ENCODE results near the gene MXRA5. TPM values are rescaled to one million over a fixed set of nuclear protein-coding genes. Genes with fewer than 3 reads are reported as not detected.

Gene MXRA5
- total and polyA plus RNA-seq, 2 of the 13 experiments (the other 11 are each of a cell fraction or from before 2014, with no cell fraction given) = not detected

- H3K4me3 ChIP-seq (replicated peaks in 1 of 3; ENCODE audit: insufficient read depth in 1 of 3, low read depth in 2 of 3, low read length in 3 of 3) = no peak overlapping the region
- CTCF ChIA-PET (ENCODE audit: low intra/inter-chr PET ratio, low total read pairs) = no interaction called here
- no peak for FAIRE-seq
- no peaks in the 10 kb centered on the region for H4K20me1 ChIP-seq (ENCODE audit: insufficient read depth, low read length)
- 9% methylated on average over 1 of the region's 1 CpG for WGBS (ENCODE audit: low lambda C conversion rate)
- H3K79me2 ChIP-seq (ENCODE audit: insufficient read depth, low read length) = no peaks in the 10 kb centered on the region
- intact Hi-C loops (cut with micrococcal nuclease; ENCODE audit: unreplicated experiment) = no loop called here
- H2AFZ ChIP-seq (ENCODE audit: low read length) = no peak overlapping the region
- H3K9me3 ChIP-seq (ENCODE audit: low read length) = no peaks in the 10 kb centered on the region
- no TSS peak for BruUV-seq (replicated peaks)
- in situ Hi-C loops (cut with HindIII; ENCODE audit: extremely low pct_ligation_motif_present, low pct_unique_long_range_greater_than_20kb) = no loop called here
- H3K4me1 ChIP-seq (ENCODE audit: insufficient read depth, low read length) = no peaks in the 10 kb centered on the region
- no peak overlapping the region for H3K27ac ChIP-seq (ENCODE audit: extremely low read length, insufficient read depth, low read length)
- no peaks in the 10 kb centered on the region for H3K36me3 ChIP-seq (replicated peaks in 1 of 2; ENCODE audit: control insufficient read depth in 1 of 2, insufficient read depth in 2 of 2, low read length in 2 of 2)
- no peak for TF ChIP-seq ZNF770 (CRISPR knock-in tag; IDR thresholded peaks at IDR 0.05)
- no peak for TF ChIP-seq TOE1 (CRISPR knock-in tag; IDR thresholded peaks at IDR 0.05)
- TF ChIP-seq ZFP36L2 (CRISPR knock-in tag; IDR thresholded peaks at IDR 0.05) = no peak
- TF ChIP-seq KAT7 (CRISPR knock-in tag; IDR thresholded peaks at IDR 0.05; ENCODE audit: borderline replicate concordance) = no peak
- TF ChIP-seq CBFB (CRISPR knock-in tag; IDR thresholded peaks at IDR 0.05) = no peak
- TF ChIP-seq PRDM10 (CRISPR knock-in tag; IDR thresholded peaks at IDR 0.05; ENCODE audit: low read depth) = no peak
- no peak for TF ChIP-seq ZNF724P (CRISPR knock-in tag; IDR thresholded peaks at IDR 0.05; ENCODE audit: borderline replicate concordance)
- TF ChIP-seq NR2F2 (IDR thresholded peaks at IDR 0.05; ENCODE audit: borderline replicate concordance, low read depth) = no peak
- no peak for TF ChIP-seq ZNF224 (CRISPR knock-in tag; IDR thresholded peaks at IDR 0.05)
- TF ChIP-seq ZNF629 (CRISPR knock-in tag; conservative IDR thresholded peaks at IDR 0.05) = no peak
- no peak for TF ChIP-seq ZBTB7A (CRISPR knock-in tag; IDR thresholded peaks at IDR 0.05)
- TF ChIP-seq CREM (IDR thresholded peaks at IDR 0.05) = no peak
- no peak for TF ChIP-seq CREM (CRISPR knock-in tag; IDR thresholded peaks at IDR 0.05)
- TF ChIP-seq THAP8 (CRISPR knock-in tag; IDR thresholded peaks at IDR 0.05; ENCODE audit: borderline replicate concordance) = no peak
- TF ChIP-seq, protein P1, sequence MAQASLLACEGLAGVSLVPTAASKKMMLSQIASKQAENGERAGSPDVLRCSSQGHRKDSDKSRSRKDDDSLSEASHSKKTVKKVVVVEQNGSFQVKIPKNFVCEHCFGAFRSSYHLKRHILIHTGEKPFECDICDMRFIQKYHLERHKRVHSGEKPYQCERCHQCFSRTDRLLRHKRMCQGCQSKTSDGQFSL (CRISPR knock-in tag; IDR thresholded peaks at IDR 0.05) = no peak
- TF ChIP-seq, protein P2, sequence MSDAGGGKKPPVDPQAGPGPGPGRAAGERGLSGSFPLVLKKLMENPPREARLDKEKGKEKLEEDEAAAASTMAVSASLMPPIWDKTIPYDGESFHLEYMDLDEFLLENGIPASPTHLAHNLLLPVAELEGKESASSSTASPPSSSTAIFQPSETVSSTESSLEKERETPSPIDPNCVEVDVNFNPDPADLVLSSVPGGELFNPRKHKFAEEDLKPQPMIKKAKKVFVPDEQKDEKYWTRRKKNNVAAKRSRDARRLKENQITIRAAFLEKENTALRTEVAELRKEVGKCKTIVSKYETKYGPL (CRISPR knock-in tag; IDR thresholded peaks at IDR 0.05) = no peak
- TF ChIP-seq NR0B2 (CRISPR knock-in tag; IDR thresholded peaks at IDR 0.05) = no peak
- ATAC-seq = no peak
- POLR2A ChIA-PET = no interaction called here
- no peak overlapping the region for H3K4me2 ChIP-seq (ENCODE audit: low read depth, low read length)
- DNase-seq (ENCODE audit: low spot score) = no peak
- no peaks in the 10 kb centered on the region for H3K27me3 ChIP-seq (ENCODE audit: control insufficient read depth in 1 of 2, insufficient read depth in 2 of 2, low read length in 2 of 2)
- no peak overlapping the region for H3K9ac ChIP-seq (ENCODE audit: insufficient read depth, low read depth, low read length)
These were observed 46.8 kb downstream of the MXRA5 start for GRCh38 chrX:3299636-3300035.
